HG02973 (cell line): ENCODE measurements around the gene TRIM16.
"Not testable (repeated sequence)": the region's sequence is repeated elsewhere in the genome, so short reads cannot be mapped to it uniquely, and the experiment has no call there.

Source experiments
- ATAC-seq: cut with Tn5 transposase; IDR thresholded peaks from one replicate; pipeline ENCODE4 v1.9.1; 2021; ENCODE audit warnings: moderate library complexity; ENCODE audit not compliant: unreplicated experiment

Gene TRIM16

DNA sequence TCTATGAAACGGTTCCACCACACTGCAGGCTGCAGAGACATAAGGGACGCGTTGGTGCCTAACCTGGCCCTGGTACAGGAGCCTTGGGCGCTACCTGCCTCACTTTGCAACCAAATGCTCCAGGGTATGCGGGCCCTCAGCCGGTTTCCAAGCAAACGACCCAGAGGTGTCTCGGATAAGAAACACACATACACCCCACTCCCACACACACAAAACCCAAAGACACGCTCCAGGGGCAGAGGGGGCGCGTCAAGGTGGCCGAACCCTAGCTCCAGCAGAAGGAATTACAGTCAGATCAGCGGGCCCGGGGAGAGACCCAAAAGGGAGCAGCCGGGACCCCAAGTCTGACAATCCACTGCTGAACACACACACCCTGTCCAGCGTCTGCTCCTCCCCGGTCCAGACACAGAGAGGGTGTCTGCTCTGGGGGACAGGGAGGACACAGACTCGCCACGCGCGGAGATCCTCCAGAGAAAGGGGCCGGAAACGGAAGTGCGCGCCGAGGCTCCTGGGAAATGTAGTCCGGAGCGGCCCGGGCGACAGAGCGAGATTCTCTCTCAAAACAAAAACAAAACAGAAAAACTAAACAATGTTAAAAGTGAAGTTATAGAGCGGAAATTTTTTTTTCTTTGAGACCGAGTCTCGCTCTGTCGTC, at the start of gene TRIM16:
Gene TRIM16 (minus strand): TSS at position 488 of the 655 bp plus-strand sequence. CDS start 32,702 bp downstream, outside the sequence.
- peak; percentile 87 for ATAC-seq

DNA sequence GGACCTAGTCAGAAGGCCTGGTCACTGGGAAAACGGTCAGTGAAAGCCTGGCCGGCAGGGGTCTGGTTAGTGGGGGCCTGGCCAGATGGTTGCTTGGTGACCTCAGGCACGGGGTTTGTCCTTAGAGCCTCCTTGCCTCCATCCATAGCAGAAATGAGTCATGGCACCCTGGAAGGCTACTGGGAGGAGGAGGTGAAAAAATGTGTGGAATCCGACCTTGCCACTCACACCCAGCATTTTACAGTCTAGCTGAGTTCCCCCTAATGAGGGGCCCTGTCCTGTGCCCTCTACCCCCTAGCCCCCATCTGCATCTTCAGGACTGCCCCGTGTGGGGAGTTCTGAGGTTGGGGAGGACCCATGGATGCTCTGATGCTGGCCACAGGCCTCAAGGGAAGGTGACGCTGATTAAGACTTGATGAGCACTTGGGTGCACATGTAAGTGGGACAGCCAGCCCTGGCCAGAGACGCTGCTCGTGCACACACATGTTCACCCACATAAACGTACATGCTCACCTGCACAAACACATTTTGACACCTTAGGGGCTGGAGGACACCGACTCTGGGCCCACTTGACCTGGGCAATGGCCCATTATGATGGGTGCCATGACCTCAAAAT, 49.2 kb upstream of the TRIM16 start:
- ATAC-seq: not testable (repeated sequence)

DNA sequence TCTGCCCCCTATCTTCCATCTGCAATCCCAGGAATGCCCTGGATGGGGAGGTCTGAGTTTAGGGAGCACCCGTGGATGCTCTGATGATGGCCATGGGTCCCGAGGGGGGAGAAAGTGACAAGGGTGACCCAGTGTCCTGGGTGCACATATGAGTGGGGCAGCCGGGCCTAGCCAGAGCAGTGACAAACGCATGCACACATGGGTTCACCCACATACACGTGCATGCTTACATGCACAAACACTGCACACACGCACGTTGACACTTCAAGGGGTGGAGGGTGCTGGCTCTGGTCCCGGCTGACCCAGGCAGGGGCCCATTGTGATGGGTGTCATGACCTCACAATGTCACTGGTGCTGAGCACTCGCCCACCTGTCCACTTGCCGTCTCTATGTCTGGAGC, 47.8 kb upstream of the TRIM16 start, which contains the start of gene TBC1D26:
Gene TBC1D26 (plus strand): TSS at position 384 of the 400 bp plus-strand sequence. CDS start 3,066 bp downstream, outside the sequence.
- ATAC-seq: not testable (repeated sequence)

DNA sequence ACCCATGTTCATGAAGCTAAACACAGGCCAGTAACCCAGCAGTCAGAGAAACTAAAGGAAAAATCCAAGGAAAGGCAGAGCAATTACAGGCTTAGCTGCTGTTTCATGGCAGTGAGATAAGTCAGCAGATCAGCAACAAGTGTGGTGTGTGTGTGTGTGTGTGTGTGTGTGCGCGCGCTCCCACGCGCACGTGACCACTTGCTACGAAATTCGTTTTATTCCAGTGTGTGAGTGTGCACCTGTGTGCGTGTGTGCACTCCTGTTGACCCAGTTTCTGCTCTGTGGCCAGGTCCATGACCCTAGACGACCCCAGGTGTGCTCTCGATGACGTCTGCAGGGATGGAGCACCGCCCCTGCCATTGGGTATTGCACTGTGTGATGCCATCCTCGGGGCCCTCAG, 46.4 kb upstream of the TRIM16 start:
- not testable (repeated sequence) for ATAC-seq

DNA sequence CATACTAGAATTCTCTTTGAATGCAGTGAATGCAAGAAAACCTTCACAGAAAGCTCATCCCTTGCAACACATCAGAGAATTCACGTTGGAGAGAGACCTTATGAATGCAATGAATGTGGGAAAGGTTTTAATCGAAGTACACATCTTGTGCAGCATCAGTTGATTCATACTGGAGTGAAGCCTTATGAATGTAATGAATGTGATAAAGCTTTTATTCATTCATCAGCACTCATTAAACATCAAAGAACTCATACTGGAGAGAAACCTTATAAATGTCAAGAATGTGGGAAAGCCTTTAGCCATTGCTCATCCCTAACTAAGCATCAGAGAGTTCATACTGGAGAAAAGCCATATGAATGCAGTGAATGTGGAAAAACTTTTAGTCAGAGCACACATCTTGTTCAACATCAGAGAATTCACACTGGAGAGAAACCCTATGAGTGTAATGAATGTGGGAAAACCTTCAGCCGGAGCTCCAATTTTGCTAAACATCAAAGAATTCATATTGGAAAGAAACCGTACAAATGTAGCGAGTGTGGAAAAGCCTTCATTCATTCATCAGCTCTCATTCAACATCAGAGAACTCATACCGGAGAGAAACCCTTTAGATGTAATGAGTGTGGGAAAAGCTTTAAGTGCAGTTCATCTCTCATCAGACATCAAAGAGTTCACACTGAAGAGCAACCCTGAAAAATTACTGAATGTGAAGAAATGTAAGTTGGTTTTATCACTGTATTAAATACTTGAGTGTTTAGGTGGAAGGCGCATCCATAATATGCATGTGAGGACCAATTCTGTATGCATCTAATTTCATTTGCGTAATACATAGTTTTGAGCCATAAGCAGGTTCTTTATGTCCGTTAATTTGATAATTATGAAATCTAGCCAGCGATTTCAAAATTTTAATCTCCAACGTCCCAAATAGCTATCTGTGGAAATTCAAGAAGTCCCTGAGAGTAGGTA, 32.8 kb upstream of the TRIM16 start:
- ATAC-seq: not testable (repeated sequence)

DNA sequence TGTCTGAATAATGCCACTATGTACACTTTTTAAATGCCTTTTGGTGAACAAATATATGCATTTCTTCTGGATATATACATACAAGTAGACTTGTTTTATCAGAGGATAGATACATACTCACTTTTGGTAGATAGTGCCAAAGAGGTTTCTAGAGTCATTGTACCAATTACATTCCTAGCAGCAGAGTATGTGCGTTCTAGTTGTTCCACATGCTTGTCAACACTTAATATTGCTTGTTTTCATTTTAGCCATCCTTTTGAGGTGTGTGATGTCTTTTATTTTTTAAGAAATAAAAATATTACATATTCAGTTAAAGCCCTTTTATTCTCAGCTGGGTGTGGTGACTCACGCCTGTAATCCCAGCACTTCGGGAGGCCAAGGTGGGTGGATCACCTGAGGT, 24.8 kb upstream of the TRIM16 start:
- not testable (repeated sequence) for ATAC-seq

DNA sequence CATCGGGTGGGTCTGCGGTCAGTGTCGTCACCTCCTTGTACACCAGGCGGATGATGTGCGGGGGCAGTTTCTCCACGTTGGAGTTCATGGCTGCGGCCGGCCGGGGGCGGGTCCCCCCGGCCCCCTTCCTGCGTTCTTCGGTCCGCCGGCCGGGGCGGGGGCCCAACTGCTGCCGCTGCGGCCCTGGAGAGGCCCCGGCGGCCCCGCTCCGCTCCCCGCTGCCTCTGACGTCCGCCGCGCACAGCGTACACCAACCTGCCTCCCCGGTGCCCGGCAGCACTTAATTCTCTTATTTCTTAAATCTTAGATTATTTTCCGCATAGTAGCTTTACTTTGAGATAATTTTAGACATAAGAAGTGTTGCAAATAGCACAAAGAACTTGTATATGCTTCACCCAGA, 20.7 kb upstream of the TRIM16 start:
- not testable (repeated sequence) for ATAC-seq

DNA sequence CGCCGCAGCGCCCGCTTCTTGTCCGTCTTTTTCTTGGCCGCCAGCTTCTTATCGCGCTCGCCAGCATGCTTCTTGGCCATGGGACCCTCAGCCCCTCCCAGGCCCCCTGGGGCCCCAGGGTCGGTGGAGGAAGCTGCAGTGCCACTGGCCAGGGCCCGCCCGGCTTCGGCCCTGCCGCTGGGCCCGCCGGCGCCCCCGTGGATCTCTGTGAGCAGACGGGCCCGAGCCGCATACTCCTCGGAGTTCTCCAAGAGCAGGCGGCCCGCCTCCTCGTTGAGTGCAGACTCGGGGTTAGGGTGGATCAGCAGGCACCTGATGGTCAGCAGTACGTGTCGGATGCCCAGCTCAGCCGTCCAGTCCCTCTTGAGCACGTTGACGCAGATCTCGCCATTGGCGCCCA, 20.1 kb upstream of the TRIM16 start:
- ATAC-seq: not testable (repeated sequence)

DNA sequence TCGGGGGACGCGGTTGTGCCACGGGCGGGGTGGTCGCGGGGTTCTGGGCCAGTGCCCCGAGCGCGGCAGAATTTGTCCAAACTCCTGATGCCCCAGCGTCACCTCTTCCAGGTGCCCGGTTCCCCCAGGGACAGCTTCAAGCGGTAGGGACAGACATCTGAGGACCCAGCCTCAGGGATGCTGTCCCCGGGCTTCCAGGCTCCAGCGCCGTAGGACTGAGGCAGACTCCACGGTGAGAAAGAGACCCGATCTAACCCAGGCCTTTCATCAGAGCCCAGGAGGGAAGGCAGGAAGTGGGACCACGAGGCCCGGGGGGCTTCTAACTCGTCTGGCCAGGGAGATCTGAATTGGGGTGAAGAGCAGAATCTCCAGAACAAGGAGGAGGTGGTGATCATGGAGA, 15.8 kb upstream of the TRIM16 start:
- not testable (repeated sequence) for ATAC-seq

DNA sequence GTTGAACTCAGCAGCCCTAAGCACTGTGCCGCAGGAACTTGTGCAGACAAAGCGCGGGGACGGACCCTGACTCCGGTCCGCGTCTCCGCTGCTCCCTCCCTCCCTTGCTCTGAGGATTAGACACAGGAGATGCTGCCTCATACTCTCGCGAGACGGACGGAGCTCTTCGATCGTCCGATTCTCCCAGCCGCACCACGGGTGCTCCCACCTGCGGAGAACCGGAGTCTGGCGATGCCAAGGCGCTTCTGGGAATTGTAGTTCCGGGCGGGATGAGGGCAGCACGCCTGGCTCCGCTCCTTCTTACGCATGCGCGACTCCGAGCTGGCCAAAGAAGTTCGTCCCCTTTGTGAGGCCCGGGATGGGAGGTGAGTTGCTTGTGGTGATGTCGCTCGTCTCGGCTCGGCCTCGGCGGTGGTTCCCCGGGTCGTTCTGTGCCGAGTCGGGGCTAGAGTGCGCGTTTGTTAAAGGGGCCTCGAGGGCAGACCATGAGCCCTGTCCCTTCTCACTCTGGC, 15.4 kb upstream of the TRIM16 start, which contains the start of gene ZNF286A:
Gene ZNF286A (plus strand): TSS at position 340 of the 512 bp plus-strand sequence. CDS start 578 bp downstream, outside the sequence.
- peak; percentile 96 for ATAC-seq

DNA sequence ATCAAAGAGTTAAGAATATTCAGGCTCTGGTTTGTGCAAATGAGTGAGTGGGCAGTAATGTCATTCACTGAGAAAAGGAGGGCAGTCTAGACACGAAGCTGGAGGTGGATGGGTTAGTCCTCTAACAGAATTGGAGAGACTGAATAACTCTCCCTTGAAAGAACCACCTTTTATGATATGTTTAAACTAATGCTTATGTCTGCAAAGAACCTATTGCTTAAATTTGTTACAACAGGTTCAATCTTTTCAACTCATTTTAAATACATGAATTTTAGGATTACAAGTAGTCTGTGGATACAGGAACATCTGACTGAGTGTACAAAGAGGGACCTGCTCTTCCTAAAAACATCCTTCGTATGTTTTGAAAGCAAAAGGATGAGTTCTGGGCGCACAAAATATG, 14.9 kb upstream of the TRIM16 start:
- not testable (repeated sequence) for ATAC-seq

DNA sequence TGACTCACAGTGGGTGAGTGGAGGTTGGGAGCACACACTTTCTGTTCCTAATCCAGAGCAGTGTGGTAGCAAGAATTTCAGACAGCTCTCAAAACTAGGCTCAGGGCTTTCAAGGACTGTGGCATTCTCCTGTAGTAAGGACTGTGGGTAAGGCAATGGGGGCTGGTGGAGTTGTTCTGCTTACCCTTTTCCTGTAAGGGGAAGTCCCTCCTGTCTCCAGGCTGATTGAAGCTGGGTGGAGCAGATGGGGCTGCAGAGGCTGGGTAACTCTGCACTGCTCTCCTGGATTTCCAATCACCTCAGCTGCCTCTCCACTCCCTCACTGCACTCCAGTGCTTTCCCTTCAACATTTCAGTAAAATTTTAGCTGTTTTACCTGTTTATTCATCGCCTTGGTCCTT, 3.4 kb upstream of the TRIM16 start:
- ATAC-seq: not testable (repeated sequence)

DNA sequence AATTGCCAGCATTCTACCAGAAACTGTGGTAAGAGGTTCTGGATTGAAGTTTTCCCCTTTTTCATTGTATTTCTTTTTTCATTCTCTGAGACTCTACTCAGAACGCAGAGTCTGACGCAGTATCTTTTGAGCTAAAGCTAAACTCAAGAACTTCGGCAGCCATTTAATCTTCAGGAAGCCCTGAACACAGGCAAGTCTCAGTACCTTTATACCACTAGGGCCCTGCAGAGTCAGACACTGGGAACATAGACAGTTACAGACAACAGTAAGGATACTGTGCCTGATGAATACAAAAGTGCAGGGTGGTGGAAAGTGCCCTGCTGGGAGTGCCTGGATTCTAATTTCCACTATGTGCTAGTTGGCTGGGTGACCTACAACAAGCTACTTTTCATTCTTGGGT, 976 bp downstream of the TRIM16 start:
- ATAC-seq: not testable (repeated sequence)

DNA sequence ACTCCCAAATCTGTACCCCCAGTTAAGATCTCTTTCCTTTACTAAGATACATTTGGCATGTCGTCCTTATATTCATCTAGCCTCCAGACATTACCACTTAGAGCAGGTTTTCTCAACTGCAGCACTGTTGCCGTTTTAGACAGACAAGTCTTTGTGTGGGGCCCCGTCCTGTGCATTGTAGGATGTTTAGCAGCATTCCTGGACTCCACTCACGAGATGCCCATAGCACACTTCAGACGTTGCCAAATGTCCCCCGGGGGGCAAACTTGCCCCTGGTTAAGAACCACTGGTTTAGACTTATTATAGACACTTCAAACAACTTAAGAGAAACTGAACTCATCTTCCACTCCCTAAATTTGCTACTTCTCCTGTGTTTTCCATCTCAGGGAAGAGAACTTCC, 8.1 kb downstream of the TRIM16 start:
- ATAC-seq: not testable (repeated sequence)

DNA sequence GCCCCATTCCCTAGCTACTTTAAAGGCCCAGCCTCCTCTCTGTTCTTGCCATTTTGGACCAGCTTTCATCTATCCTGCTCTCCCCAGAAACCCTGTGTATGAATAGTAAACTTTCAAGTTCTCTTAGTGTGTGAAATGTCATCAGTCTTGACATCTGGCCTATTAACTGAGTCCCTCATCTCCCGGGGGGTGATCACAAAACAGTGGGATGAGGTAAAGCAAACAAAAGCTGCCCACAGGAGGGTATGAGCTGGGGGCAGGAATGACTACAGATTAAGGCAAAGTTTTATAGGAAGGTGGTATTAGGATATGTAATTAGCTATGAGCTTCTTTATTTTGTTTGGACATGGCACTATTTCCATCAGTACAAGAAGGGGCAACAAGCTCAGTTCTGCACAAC, 9.5 kb downstream of the TRIM16 start:
- ATAC-seq: not testable (repeated sequence)

DNA sequence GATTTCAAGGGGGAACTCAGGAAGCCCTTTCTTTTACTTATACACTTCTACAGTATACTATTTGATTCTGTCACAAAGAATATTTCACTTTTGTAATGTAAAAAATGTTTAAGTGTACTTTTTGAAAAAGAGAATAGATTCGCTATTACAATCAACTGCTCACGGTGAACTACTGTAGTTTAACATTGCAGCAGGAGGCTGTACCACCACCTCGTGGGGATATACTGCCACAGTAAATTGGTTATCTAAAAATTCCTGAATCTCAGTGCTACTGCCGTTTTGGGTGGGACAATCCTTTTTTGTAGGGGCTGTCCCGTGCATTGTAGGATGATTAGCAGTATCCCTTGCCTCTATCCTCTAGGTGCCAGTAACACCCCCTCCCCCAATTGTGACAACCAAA, 14.6 kb downstream of the TRIM16 start:
- ATAC-seq: not testable (repeated sequence)

DNA sequence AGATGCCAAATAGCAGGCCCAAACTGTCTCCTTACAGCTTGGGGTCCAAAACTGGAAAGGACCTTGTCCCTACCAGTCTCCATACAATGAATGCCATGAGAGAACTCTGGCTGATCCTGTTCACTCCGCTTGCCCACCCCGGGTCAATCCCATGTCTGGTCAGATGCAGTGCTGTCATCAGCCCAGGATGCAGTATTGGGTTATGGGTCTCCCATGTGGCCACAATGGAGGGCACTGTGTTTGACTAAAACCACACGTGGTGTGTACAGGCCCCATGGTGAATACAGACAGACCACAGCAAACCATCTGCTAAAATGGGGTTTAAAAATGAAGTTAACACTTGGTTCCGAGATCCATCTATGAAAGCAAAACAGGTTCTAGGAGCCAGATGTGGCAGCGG, 20.4 kb downstream of the TRIM16 start:
- no peak for ATAC-seq

DNA sequence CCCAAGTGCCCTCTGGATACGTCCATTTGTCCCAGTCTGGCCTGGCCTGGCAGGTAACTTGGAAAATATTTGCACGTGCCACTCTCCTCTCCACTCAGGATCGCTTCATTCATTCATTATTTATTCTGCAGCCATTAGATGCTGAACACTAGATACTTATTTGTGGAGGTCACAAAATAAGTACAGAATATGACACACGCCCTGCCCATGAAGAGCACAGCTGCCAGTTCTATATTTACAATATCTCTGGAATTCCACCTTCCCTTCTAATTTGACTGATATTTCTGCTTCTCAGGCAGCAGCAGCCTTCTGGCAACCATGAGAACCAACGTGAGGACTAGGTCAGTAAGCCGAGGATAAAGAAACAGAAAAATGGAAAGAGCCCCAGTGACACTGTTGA, 20.9 kb downstream of the TRIM16 start:
- ATAC-seq: no peak

DNA sequence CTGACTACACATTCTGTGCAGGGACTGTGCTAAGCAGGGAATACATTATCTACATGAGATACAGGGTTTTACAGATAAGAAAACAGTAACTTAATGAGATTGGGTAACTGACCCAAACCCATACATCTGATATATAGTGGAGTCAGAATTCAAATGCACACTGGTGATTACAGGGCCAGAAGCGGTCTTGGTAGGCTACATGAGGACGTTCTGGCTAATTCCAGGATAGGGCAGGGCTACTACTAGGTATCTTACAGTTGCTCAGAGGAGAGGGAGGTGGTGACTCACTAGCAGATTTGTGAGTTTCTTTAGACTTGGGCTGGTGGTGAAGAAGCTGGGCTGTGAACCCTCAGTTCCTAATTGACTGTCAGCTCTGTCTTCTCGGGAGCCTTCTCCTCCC, 21.4 kb downstream of the TRIM16 start:
- ATAC-seq: no peak

DNA sequence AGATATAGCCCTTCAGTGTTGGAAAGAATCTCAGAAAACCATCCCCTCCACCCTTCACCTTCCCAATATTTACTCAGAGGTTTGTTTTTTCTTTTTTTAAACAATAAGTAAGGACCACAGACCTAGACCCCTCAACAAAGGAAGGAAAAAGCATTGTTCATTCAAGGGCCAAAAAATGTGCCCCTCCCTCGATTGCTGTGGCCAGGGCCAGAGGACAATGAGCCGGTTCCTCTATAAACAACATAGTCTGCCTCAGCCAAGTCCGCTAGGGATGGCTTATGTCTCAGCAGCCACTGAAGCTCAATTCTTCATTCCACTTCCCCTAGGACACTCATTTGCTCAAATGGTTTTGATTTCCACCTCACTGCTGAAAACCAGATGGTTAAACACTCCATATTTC, 24.0 kb downstream of the TRIM16 start:
- no peak for ATAC-seq

DNA sequence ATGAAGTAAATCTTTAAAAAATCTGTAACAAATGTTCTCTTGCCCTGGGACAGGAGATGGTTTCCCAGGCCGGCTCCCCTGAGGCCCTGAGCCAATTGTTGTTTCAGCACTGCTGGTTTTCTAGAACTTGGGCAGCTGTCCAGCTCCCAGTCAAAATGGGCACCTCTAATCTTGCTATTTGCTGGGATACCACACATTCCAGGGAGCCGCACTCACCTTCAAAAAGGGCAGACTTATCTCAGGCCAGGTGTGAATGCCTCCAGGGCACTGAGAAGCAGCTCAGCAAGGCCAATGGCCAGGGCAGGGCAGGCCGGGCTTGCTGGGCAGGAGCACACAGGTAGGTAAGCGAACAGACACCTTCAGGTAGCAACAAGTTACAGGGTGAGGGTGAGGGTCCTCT, 24.4 kb downstream of the TRIM16 start:
- no peak for ATAC-seq
